Peyer's patch (tissue), 4 donors: ENCODE data around the gene RPAP3.
A peak's percentile ranks its signal among the peaks of the same experiment; 100 is the strongest.

Experiments used
- CTCF ChIP-seq, 6 experiments: fragments of 450-650 bp in 4 of 6; fragments of 200-600 bp in 2 of 6; sonication (generic) in 1 of 6; IDR thresholded peaks; one replicate each; pipeline ENCODE4 v1.5.1; 2017 to 2019; ENCODE audit warnings: antibody characterized with exemption in 6 of 6, mild to moderate bottlenecking in 3 of 6, moderate library complexity in 1 of 6
- POLR2A ChIP-seq, 2 donors: fragments of 450-650 bp; IDR thresholded peaks; one replicate each; pipeline ENCODE4 v1.5.1; 2017; ENCODE audit warnings: antibody characterized with exemption in 2 of 2, mild to moderate bottlenecking in 2 of 2, moderate library complexity in 2 of 2

GRCh38 chr12:47651368-47652254 is 54.2 kb downstream of the RPAP3 start:
- TF ChIP-seq CTCF (IDR thresholded peaks at IDR 0.05) (peak; percentile 54 to 83 (median 74)), POLR2A (IDR thresholded peaks at IDR 0.05) (no peak)
